Epithelial cell of proximal tubule (primary cell): Measurements from ENCODE around the gene IL17D. TPM values are rescaled to one million over a fixed set of nuclear protein-coding genes. Genes with fewer than 3 reads are reported as not detected.

ENCODE experiments used
- DNase-seq: peaks from one replicate; pipeline ENCODE4 v3.0.0-alpha.2; 2011; ENCODE audit warnings: low read depth
- H3K4me3 ChIP-seq: 2 replicates; pipeline ENCODE4 v1.5.1; 2011; ENCODE audit warnings: low read depth, mild to moderate bottlenecking, low read length
- total RNA-seq: library from RNA; depleted of rRNA; stranded (reverse); fragments of >200 nt; gene quantifications from 2 replicates; pipeline ENCODE4 v1.2.3, GENCODE V29; 2015
- TF ChIP-seq, protein P1 (sequence below): conservative IDR thresholded peaks from 2 replicates; pipeline ENCODE4 v1.5.1; 2012; ENCODE audit warnings: low read depth, mild to moderate bottlenecking, low read length

Gene IL17D
- total RNA-seq, 1 donor from 2014 or later = 0.35 TPM

DNA sequence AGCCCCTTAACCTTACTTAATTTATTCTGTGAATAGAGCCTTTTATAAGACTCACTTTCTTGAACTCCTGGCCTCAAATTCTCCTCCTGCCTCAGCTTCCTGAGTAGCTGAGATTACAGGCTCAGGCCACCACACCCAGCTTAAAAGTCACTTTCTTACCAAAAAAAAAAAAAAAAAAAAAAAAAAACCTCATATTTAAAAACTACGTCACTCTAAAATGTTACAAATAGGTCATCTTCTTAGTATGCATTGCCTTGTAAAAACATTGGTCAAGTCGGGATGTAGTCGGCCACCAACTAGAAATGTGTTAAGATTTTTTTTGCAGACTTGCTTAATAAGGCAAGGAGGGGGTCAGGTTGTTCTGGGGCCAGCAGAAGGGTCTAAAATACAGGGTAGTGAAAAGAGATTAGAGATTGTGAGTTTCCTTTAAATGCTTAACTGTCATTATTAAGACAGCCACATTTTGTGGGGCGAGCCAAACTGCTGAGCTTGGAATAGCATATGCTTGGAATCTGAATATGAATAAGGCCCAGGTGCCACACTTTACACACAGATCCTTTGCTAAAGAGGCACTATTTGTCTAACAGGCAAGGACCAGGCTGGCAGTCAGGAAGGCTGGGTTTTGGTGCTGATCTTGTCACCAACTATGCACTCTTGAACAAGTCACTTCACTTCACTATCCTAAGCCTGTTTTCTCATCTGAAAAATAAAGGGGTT is 16.5 kb upstream of the IL17D start:
- no peak overlapping the region for H3K4me3 ChIP-seq
- TF ChIP-seq, protein P1, sequence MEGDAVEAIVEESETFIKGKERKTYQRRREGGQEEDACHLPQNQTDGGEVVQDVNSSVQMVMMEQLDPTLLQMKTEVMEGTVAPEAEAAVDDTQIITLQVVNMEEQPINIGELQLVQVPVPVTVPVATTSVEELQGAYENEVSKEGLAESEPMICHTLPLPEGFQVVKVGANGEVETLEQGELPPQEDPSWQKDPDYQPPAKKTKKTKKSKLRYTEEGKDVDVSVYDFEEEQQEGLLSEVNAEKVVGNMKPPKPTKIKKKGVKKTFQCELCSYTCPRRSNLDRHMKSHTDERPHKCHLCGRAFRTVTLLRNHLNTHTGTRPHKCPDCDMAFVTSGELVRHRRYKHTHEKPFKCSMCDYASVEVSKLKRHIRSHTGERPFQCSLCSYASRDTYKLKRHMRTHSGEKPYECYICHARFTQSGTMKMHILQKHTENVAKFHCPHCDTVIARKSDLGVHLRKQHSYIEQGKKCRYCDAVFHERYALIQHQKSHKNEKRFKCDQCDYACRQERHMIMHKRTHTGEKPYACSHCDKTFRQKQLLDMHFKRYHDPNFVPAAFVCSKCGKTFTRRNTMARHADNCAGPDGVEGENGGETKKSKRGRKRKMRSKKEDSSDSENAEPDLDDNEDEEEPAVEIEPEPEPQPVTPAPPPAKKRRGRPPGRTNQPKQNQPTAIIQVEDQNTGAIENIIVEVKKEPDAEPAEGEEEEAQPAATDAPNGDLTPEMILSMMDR = no peak
- DNase-seq = no peak

DNA sequence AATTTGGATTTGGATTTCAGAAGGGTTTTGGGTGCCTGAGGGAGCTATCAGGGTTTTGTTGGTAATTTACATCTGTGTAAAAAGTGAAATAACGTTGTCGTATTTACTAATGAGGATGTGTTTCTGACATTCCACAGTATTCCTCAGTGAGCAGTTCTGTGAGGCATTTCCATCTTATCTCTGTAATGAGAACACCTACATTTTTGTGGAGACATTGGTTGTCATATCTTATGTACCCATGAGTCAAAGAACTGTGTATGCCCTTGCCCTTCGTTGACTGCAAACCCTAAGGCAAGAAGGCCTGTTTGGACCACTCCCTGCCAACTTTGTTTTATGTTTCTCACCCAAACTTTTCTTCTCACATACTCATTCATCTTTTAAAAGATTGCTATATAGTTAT is 14.2 kb upstream of the IL17D start:
- H3K4me3 ChIP-seq = no peak overlapping the region
- DNase-seq = no peak
- TF ChIP-seq, protein P1 = no peak

DNA sequence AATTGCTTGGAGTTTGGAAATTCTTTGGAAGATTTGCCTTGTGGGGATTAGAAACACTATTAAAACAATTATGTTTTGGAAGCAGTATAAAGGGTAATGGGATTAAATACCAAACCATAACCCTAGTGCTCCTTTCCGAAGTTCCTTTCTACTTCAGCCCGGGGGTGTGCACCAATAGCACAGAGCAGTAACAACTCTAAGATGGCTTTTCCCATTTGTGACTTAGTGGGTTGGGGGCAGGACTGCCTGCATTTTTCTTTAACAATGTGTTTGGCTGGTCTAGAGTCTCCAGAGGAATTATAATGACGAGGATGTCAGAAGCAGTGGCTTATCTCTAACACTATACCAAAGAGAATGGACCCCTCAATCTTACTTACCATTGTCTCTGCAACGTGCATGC is 11.9 kb upstream of the IL17D start:
- TF ChIP-seq, protein P1 = no peak
- no peak for DNase-seq
- no peak overlapping the region for H3K4me3 ChIP-seq

DNA sequence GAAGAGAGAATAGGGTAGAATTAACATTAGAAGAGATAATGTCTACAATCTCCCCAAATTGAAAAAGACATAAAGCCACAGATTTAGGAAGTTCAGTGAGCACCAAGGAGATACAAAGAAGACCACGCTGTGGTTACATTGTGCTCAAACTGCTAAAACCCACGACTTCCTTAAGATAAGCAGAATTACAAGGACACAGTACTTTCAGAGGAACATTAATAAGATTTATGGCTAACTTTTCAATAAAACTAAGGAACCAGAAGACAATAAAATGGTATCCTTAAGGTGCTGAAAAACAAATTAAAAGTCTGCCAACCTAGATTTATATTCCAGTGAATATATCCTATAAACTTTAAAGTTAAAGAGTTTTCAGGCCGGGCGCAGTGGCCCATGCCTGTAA is 7.4 kb upstream of the IL17D start:
- H3K4me3 ChIP-seq = no peak overlapping the region
- TF ChIP-seq, protein P1 = no peak
- DNase-seq = no peak

DNA sequence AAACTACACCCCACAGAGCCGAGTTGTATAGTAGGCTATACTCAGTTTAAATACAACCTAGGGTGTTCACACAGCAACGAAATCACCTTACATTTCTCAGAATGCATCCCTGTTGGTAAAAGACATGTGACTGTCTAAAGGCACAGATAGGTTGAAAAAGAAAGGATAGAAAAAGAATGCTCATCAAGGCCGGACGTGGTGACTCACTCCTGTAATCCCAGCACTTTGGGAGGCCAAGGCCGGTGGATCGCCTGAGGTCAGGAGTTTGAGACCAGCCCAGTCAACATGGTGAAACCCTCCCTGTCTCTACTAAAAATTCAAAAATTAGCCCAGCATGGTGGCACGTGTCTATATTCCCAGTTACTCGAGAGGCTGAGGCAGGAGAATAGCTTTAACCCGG is 3.8 kb upstream of the IL17D start:
- TF ChIP-seq, protein P1 = no peak
- DNase-seq = no peak
- H3K4me3 ChIP-seq = no peak overlapping the region

DNA sequence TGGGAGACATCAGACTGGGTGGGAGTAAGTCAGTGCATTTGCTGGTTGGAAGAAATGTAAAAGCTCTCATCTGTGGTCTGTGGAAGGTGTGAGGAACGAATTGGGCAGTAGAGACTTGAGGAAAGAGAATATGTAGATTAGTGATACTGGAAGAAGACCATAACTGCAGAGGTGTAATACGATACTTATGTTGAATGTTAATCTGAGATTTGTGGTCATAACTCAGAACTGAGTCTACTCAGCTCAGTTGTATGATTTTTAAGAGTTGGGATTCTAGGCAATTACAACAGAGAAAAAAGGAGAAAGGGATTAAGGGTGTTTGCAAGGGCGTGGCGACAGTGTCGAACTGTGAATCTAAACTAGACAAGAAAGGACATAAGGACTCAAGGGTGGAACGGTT is 3.2 kb upstream of the IL17D start:
- TF ChIP-seq, protein P1 = no peak
- H3K4me3 ChIP-seq = no peak overlapping the region
- no peak for DNase-seq

DNA sequence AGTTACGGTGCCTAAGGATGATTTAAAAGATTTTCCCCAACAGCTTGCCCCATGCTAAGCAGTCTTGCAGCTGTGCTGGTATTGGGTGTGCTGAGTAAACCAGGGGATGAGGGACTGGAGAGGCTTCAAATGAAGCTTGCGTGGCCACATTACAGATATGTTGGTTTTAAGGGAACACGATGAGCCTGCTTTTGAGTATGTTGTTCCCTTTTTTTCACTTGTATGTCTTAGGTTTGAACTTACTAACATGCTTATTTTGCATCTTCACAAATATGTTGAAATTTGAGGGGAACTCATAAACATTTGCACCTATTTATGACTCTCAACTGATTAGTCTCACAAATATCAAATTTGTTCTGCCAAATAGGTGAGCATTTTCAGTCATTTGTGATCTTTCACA is 2.0 kb upstream of the IL17D start:
- no peak for DNase-seq
- TF ChIP-seq, protein P1 = no peak
- H3K4me3 ChIP-seq = no peak overlapping the region
